GM23338 (cell line): ENCODE measurements around the gene TCP11L1.

ENCODE experiments used
- CTCF ChIP-seq, 2 experiments: fragments of 200-600 bp in 1 of 2; sonication (generic) in 1 of 2; conservative IDR thresholded peaks; 2 replicates each; pipeline versions ENCODE4 v1.5.1 to v1.6.1; 2016 to 2017; ENCODE audit warnings: antibody characterized with exemption in 2 of 2, low read depth in 2 of 2, mild to moderate bottlenecking in 2 of 2, moderate library complexity in 1 of 2
- ETS1 ChIP-seq: IDR thresholded peaks from 2 replicates; pipeline ENCODE4 v1.6.1; 2016; ENCODE audit warnings: antibody characterized with exemption
- POLR2AphosphoS5 ChIP-seq: IDR thresholded peaks from 2 replicates; pipeline ENCODE4 v1.6.1; 2016; ENCODE audit warnings: antibody characterized with exemption, low read depth

- TF ChIP-seq POLR2AphosphoS5 (peak; percentile 88), CTCF (conservative IDR thresholded peaks at IDR 0.05; ENCODE audit: low read depth in 2 of 2) (no peak), ETS1 (no peak)
These were observed 23.5 kb upstream of the TCP11L1 start, which contains the start of gene DEPDC7 for GRCh38 chr11:33015621-33016551.
